ENCODE results near the gene BTBD17.

Gene BTBD17

GRCh38 chr17:74335529-74336062 is 26.1 kb downstream of the BTBD17 start:
- DNase-seq (ENCODE audit: low spot score in 2 of 2) (no peak), ATAC-seq (replicated peaks; ENCODE audit: extremely low read depth, poor library complexity, severe bottlenecking) (no peak)
- H3K9me3 Mint-ChIP-seq: no peaks in the 10 kb centered on the region
- H3K4me3 Mint-ChIP-seq: no peak overlapping the region
- H3K4me1 Mint-ChIP-seq: no peaks in the 10 kb centered on the region
- no peaks in the 10 kb centered on the region for H3K27me3 Mint-ChIP-seq
- H3K36me3 Mint-ChIP-seq (ENCODE audit: insufficient read depth): no peaks in the 10 kb centered on the region
- no peak overlapping the region for H3K27ac Mint-ChIP-seq (ENCODE audit: low read depth)

- Mint-ChIP-seq H3K4me1 (peaks cover 3% of the 10 kb centered on the region), H3K36me3 (ENCODE audit: insufficient read depth) (peaks cover 2% of the 10 kb centered on the region), H3K27me3 (no peaks in the 10 kb centered on the region), H3K27ac (ENCODE audit: low read depth) (no peak overlapping the region), H3K4me3 (no peak overlapping the region), H3K9me3 (no peaks in the 10 kb centered on the region)
- DNase-seq (ENCODE audit: low spot score in 2 of 2): no peak
- no peak for ATAC-seq (replicated peaks; ENCODE audit: extremely low read depth, poor library complexity, severe bottlenecking)
Observed at GRCh38 chr17:74334393-74335039, 27.2 kb downstream of the BTBD17 start.

GRCh38 chr17:74332763-74333283 is 28.8 kb downstream of the BTBD17 start:
- Mint-ChIP-seq H3K4me3 (no peak overlapping the region), H3K4me1 (peaks cover 15% of the 10 kb centered on the region), H3K27me3 (no peaks in the 10 kb centered on the region), H3K27ac (ENCODE audit: low read depth) (no peak overlapping the region), H3K9me3 (no peaks in the 10 kb centered on the region), H3K36me3 (ENCODE audit: insufficient read depth) (peaks cover 2% of the 10 kb centered on the region)
- no peak for DNase-seq (ENCODE audit: low spot score in 2 of 2)
- ATAC-seq (replicated peaks; ENCODE audit: extremely low read depth, poor library complexity, severe bottlenecking): no peak

GRCh38 chr17:74332017-74332650 is 29.5 kb downstream of the BTBD17 start:
- Mint-ChIP-seq H3K4me1 (peaks cover 15% of the 10 kb centered on the region), H3K9me3 (no peaks in the 10 kb centered on the region), H3K36me3 (ENCODE audit: insufficient read depth) (peaks cover 2% of the 10 kb centered on the region), H3K27ac (ENCODE audit: low read depth) (no peak overlapping the region), H3K4me3 (no peak overlapping the region), H3K27me3 (no peaks in the 10 kb centered on the region)
- DNase-seq (ENCODE audit: low spot score in 2 of 2) (no peak), ATAC-seq (replicated peaks; ENCODE audit: extremely low read depth, poor library complexity, severe bottlenecking) (no peak)

GRCh38 chr17:74330446-74330845 is 31.2 kb downstream of the BTBD17 start:
- Mint-ChIP-seq H3K4me1 (peaks cover 23% of the 10 kb centered on the region), H3K9me3 (no peaks in the 10 kb centered on the region), H3K27ac (ENCODE audit: low read depth) (no peak overlapping the region), H3K36me3 (ENCODE audit: insufficient read depth) (peaks cover 2% of the 10 kb centered on the region), H3K27me3 (no peaks in the 10 kb centered on the region), H3K4me3 (no peak overlapping the region)
- DNase-seq (ENCODE audit: low spot score in 2 of 2) (no peak), ATAC-seq (replicated peaks; ENCODE audit: extremely low read depth, poor library complexity, severe bottlenecking) (no peak)

GRCh38 chr17:74329378-74329777 is 32.3 kb downstream of the BTBD17 start:
- Mint-ChIP-seq H3K36me3 (ENCODE audit: insufficient read depth) (peaks cover 2% of the 10 kb centered on the region), H3K27me3 (no peaks in the 10 kb centered on the region), H3K4me3 (peak overlapping the region; percentile 3), H3K4me1 (peaks cover 23% of the 10 kb centered on the region), H3K9me3 (no peaks in the 10 kb centered on the region), H3K27ac (ENCODE audit: low read depth) (peak overlapping the region; percentile 27)
- DNase-seq (ENCODE audit: low spot score in 2 of 2) (no peak), ATAC-seq (replicated peaks; ENCODE audit: extremely low read depth, poor library complexity, severe bottlenecking) (no peak)

GRCh38 chr17:74328487-74328886 is 33.2 kb downstream of the BTBD17 start:
- Mint-ChIP-seq H3K36me3 (ENCODE audit: insufficient read depth) (peaks cover 2% of the 10 kb centered on the region), H3K9me3 (no peaks in the 10 kb centered on the region), H3K4me1 (peaks cover 23% of the 10 kb centered on the region), H3K4me3 (no peak overlapping the region), H3K27me3 (no peaks in the 10 kb centered on the region), H3K27ac (ENCODE audit: low read depth) (peak overlapping the region; percentile 27)
- DNase-seq (ENCODE audit: low spot score in 2 of 2) (no peak), ATAC-seq (replicated peaks; ENCODE audit: extremely low read depth, poor library complexity, severe bottlenecking) (no peak)

- DNase-seq (ENCODE audit: low spot score in 2 of 2) (no peak), ATAC-seq (replicated peaks; ENCODE audit: extremely low read depth, poor library complexity, severe bottlenecking) (no peak)
- Mint-ChIP-seq H3K27ac (ENCODE audit: low read depth) (peak overlapping the region; percentile 14), H3K4me3 (peak overlapping the region; percentile 48), H3K36me3 (ENCODE audit: insufficient read depth) (peaks cover 2% of the 10 kb centered on the region), H3K27me3 (no peaks in the 10 kb centered on the region), H3K9me3 (no peaks in the 10 kb centered on the region), H3K4me1 (peaks cover 23% of the 10 kb centered on the region)
Observed at GRCh38 chr17:74326506-74326905, 35.2 kb downstream of the BTBD17 start.

- peak within 1 kb of the TSS; percentile 14 for H3K27ac Mint-ChIP-seq (ENCODE audit: low read depth)
Observed at GRCh38 chr17:74325743-74326379, 35.8 kb downstream of the BTBD17 start, which contains the start of gene KIF19. KIF19 (plus strand) TSS chr17:74326226; CDS start chr17:74326350, 124 bp downstream.

GRCh38 chr17:74325376-74325742 is 36.3 kb downstream of the BTBD17 start:
- DNase-seq (ENCODE audit: low spot score in 2 of 2) (no peak), ATAC-seq (replicated peaks; ENCODE audit: extremely low read depth, poor library complexity, severe bottlenecking) (peak; percentile 25)
- Mint-ChIP-seq H3K4me3 (peak overlapping the region; percentile 43), H3K4me1 (peaks cover 23% of the 10 kb centered on the region), H3K27ac (ENCODE audit: low read depth) (no peak overlapping the region), H3K36me3 (ENCODE audit: insufficient read depth) (peaks cover 2% of the 10 kb centered on the region), H3K27me3 (no peaks in the 10 kb centered on the region), H3K9me3 (no peaks in the 10 kb centered on the region)

More at GRCh38 chr17:74325743-74326379, 35.8 kb downstream of the BTBD17 start, which contains the start of gene KIF19:
- Mint-ChIP-seq H3K27me3 (no peaks in the 10 kb centered on the region), H3K4me1 (peaks cover 23% of the 10 kb centered on the region), H3K4me3 (peak within 1 kb of the TSS; percentile 48), H3K9me3 (no peaks in the 10 kb centered on the region), H3K36me3 (ENCODE audit: insufficient read depth) (peaks cover 2% of the 10 kb centered on the region)
- DNase-seq (ENCODE audit: low spot score in 2 of 2): peak; percentile 27 to 30
- peak; percentile 77 for ATAC-seq (replicated peaks; ENCODE audit: extremely low read depth, poor library complexity, severe bottlenecking)

- no peak for ATAC-seq (replicated peaks; ENCODE audit: extremely low read depth, poor library complexity, severe bottlenecking)
- Mint-ChIP-seq H3K4me3 (no peak overlapping the region), H3K9me3 (no peaks in the 10 kb centered on the region), H3K36me3 (ENCODE audit: insufficient read depth) (no peaks in the 10 kb centered on the region), H3K27ac (ENCODE audit: low read depth) (no peak overlapping the region), H3K4me1 (peaks cover 20% of the 10 kb centered on the region), H3K27me3 (no peaks in the 10 kb centered on the region)
- no peak for DNase-seq (ENCODE audit: low spot score in 2 of 2)
Observed at GRCh38 chr17:74324521-74324920, 37.1 kb downstream of the BTBD17 start.

- Mint-ChIP-seq H3K36me3 (ENCODE audit: insufficient read depth) (no peaks in the 10 kb centered on the region), H3K4me1 (no peaks in the 10 kb centered on the region), H3K27ac (ENCODE audit: low read depth) (no peak overlapping the region), H3K27me3 (no peaks in the 10 kb centered on the region), H3K9me3 (no peaks in the 10 kb centered on the region), H3K4me3 (no peak overlapping the region)
- no peak for DNase-seq (ENCODE audit: low spot score in 2 of 2)
- no peak for ATAC-seq (replicated peaks; ENCODE audit: extremely low read depth, poor library complexity, severe bottlenecking)
Observed at GRCh38 chr17:74318391-74318790, 43.3 kb downstream of the BTBD17 start.

All from central memory CD8-positive, alpha-beta T cell (primary cell).